A673 (cell line): ENCODE data around the gene GGCT.

Experiments used
- EZH2 ChIP-seq: fragments of 200-600 bp; sonication (generic); IDR thresholded peaks from 2 replicates; pipeline ENCODE4 v1.6.1; 2017; ENCODE audit warnings: borderline replicate concordance, low read depth, mild to moderate bottlenecking, mixed read lengths, antibody characterized with exemption, low read length; ENCODE audit not compliant: poor library complexity, severe bottlenecking
- TF ChIP-seq, protein P1 (sequence below): fragments of 300-800, 200-600 bp; sonication (generic); conservative IDR thresholded peaks from 2 replicates; pipeline ENCODE4 v1.5.1; 2017; ENCODE audit warnings: low read depth, mild to moderate bottlenecking, antibody characterized with exemption, low read length, moderate library complexity, mixed read lengths

DNA sequence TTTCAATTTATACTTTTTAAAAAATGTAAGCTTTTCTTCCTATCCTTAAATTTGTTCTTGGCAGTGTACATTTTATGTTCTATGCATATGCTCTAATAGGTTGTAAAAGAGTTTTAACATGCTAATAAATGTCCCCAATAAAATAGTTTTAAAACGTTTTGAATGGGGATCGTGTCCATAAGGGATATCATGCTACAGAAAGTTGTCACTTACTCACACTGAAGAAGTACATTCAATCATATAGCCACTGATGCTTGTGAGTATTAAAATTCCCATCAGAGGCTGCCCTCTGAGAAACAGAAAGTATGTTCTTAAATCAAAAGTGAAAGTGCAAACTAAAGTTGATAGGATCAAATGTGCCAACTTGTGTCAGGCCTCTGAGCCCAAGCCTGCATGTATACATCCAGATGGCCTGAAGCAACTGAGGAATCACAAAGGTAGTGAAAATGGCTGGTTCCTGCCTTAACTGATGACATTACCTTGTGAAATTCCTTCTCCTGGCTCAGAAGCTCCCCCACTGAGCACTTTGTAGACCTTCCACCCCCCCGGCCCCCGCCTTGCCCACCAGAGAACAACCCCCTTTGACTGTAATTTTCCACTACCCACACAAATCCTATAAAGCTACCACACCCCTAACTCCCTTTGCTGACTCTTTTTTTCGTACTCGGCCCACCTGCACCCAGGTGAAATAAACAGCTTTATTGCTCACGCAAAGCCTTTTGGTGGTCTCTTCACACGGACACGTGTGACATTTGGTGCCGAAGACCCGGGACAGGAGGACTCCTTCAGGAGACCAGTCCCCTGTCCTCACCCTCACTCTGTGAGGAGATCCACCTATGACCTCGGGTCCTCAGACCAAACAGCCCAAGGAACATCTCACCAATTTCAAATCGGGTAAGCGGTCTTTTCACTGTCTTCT is 25.2 kb downstream of the GGCT start:
- TF ChIP-seq, protein P1, sequence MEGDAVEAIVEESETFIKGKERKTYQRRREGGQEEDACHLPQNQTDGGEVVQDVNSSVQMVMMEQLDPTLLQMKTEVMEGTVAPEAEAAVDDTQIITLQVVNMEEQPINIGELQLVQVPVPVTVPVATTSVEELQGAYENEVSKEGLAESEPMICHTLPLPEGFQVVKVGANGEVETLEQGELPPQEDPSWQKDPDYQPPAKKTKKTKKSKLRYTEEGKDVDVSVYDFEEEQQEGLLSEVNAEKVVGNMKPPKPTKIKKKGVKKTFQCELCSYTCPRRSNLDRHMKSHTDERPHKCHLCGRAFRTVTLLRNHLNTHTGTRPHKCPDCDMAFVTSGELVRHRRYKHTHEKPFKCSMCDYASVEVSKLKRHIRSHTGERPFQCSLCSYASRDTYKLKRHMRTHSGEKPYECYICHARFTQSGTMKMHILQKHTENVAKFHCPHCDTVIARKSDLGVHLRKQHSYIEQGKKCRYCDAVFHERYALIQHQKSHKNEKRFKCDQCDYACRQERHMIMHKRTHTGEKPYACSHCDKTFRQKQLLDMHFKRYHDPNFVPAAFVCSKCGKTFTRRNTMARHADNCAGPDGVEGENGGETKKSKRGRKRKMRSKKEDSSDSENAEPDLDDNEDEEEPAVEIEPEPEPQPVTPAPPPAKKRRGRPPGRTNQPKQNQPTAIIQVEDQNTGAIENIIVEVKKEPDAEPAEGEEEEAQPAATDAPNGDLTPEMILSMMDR, result no peak
- TF ChIP-seq EZH2, result no peak
